Eye (tissue), 1 donor: ENCODE results near the gene IFNG-AS1.

Source experiments
- DNase-seq: peaks from one replicate; pipeline ENCODE4 v3.0.0-alpha.2; 2015

Gene IFNG-AS1

GRCh38 chr12:67996347-67996746, 7.1 kb downstream of the IFNG-AS1 start:
- DNase-seq: no peak

DNA sequence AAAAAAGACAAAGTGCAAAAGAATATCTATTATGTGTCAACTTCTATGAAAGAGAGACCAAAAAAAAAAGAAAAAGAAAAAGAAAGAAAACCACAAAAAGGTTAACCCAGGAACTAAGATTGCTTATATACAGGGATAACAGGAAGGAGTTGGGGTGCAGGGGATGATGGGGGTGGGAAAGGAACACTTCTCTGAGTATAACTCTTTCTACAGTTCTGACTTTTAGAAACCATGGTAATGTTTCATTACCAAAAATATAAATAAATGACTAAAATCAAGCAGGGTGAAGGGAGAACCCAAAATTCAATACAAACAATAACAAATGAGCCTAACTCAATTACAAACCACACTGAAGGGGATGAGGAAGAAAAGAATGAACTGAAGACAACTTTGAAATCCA, 9.1 kb downstream of the IFNG-AS1 start:
- DNase-seq: no peak

DNA sequence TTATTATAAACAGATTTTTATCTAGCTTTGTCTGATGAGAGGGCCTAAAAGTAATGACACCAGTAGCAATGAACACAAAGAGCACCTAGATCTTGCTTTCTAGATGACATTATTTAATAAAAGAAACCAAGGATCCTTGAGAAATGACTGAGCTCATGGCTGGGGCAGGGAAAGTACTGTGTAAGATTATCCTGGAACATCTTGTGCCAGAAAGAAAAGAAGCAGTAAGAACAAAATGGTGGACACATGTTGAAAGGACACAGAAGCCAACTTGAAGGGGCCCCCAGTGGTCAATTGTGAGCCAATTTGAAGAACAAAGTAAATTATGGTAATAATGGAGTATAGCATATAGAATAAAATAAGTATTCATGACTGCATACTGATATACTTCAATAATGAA, 10.0 kb downstream of the IFNG-AS1 start:
- no peak for DNase-seq

DNA sequence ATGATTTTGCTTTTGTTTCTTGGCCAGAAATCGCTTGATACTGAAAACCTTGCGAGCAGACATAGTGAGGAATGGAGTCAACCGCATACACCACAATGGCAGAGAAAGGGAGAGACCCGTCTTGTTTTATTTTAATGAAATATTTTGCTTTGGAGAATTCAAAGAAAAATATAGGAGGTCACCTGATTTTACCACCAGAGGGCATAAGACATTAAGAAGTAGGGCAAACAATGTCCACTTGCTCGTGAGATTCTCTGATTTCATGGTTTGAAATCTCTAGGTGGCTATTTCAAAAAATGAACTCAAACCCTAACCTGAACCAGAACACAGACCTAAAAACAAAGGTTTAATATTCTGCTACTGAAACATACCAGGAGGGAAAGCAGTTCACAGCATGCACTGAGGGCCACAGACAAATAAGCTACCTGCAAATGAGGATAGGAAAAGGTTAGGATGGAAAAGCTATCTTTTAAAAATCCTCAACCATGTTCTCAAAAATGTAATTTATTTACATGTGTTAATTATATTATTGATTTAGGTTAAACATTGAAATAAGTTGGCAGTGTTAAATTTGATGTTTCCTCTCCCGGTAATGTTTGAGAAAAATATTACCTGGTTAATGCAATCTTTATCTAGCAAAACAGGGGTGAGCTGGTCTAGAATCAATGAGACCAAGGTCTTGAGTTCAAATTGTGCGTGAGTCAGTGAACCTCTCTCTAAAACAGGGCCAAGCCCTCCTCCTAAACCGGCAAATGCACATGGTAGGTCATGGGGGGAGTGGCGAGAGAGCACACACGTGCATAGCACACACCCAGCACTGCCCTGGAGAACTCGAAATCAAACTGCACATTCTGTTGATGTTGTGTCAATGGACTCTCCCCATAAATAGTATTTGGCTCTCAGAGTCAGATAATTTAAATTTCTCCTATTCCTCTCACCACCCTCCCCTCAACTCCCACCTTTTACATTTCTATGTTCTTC, 12.5 kb downstream of the IFNG-AS1 start:
- DNase-seq: no peak

- no peak for DNase-seq
Observed at GRCh38 chr12:68003777-68004176, 14.5 kb downstream of the IFNG-AS1 start.

GRCh38 chr12:68007033-68007432, 17.8 kb downstream of the IFNG-AS1 start:
- DNase-seq: no peak

DNA sequence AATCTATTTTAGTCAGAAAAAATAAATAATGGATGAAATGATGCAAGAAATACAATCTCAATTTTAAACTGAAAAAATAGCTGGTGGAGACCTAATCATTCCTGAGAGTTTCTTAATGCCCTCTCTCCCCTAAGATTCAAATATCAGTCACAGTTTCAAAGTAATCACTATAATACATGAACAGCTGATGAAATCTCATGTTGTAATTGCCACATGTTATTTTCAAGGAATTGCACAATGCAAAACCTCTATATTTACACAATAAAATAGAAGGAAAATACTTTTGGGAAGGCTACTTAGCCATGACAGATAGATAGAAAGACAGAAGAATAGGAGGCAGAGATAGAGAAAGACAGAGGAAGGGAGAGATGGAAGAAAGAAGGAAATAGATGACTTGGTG, 18.2 kb downstream of the IFNG-AS1 start:
- no peak for DNase-seq

GRCh38 chr12:68011206-68011881, 22.1 kb downstream of the IFNG-AS1 start:
- no peak for DNase-seq

DNA sequence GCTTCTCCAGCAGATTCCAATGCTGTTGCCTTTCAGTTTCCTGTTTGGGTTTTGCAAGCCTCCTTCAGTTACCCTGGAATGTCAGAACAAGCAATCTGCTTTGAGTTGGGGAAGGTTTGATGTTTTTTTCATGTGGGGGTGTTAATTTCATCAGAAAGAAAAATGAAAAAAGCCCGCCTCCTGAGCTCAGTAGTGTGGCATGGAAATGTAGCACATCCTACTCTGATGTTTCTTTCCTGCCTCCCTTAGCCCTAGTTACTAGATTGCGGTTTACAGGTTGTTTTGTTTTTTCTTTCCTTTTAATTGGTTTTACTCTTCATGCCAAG, 22.6 kb downstream of the IFNG-AS1 start:
- no peak for DNase-seq

DNA sequence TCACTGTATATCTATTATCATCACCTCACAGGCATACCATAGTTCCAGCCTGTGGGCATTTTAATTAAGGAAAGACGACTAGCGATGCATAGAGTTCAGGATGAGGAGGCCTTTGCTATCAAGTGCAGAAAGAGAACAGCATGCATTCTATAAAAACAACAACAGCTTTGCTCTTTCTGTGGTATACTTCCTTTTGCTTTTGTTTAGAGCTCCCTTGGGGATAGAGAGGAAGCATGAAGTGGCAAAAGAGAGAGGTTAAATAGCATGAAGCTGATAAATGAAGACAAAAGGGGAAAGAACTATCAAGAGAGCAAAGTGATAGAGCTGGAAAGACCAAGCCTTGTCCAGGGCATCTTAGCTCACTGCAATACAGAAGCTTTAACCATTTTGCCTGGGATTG, 23.5 kb downstream of the IFNG-AS1 start:
- DNase-seq: no peak

GRCh38 chr12:68013181-68013580, 23.9 kb downstream of the IFNG-AS1 start:
- no peak for DNase-seq

DNA sequence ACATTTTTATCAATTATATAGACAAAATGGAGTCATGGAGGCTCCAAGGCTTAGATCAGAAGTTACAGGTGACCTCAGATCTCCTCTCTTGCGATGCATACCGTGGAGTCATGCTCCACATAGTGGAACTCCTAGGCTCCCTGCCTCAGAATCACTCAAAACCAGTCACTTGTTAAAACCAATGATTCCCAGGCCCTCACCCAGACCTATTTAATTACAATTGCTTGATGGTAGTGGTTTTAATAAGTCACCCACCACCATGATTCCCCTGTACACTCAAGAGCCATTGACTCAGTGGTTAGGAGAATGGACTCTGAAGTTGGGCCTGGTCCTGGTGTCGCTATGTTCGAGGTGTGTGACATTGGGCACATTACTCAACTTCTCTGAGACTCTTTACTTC, 26.9 kb downstream of the IFNG-AS1 start:
- DNase-seq: no peak

GRCh38 chr12:68018315-68018714, 29.1 kb downstream of the IFNG-AS1 start:
- DNase-seq: no peak

DNA sequence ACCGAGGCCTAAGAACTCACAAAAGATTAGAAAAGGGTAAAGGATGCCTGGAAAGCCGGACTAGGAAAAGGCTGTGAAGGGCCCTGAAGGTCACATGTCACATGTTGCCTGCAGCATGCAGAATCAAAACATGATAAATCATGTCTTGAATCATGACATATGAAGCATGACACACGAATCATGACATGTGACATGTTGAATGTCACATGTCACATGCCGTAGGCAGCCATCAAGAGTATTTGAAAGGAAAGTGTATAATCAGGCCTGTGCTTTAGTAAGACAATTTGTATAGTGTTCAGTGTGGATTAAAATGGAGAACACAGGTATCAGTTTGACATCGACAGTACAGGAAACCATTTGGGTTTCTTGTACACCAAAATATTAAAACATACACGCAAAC, 30.8 kb downstream of the IFNG-AS1 start:
- no peak for DNase-seq

DNA sequence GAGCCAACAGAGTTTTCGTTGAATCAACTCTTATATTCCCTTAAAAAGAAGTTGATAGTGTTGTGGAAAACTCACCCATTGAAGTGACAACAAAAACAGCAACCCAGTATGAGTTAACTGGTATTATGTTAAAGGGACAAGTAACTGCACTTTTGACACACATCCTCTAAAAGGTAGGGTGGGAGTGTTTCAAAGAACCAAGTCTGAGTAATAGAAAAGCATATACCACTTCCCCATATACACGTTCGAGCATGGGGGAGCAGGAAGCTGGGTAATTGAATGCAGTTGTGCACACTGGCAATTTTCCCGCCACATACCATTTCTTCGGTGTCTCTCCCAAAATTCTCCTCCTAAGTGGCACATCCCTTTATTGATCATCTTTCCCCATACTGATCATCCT, 31.5 kb downstream of the IFNG-AS1 start:
- no peak for DNase-seq

GRCh38 chr12:68028647-68029046, 39.4 kb downstream of the IFNG-AS1 start:
- no peak for DNase-seq

DNA sequence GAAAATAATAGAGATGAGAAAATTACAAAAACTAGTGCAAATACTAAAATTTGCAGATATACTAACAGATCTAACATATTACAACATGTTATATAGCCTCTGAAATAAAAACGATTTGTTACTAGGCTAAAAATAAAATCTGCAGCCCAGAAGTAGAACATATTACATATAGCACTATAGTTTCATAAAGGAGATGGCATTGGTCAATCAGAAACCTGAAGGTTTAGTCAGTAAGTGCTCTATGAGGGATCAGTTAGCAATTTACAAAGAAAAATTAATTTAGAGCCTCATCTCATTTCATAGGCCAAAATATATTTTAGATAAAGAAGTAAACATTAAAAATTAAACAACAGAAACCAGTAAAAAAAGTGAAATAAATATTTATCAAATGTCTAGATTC, 41.0 kb downstream of the IFNG-AS1 start:
- DNase-seq: no peak

DNA sequence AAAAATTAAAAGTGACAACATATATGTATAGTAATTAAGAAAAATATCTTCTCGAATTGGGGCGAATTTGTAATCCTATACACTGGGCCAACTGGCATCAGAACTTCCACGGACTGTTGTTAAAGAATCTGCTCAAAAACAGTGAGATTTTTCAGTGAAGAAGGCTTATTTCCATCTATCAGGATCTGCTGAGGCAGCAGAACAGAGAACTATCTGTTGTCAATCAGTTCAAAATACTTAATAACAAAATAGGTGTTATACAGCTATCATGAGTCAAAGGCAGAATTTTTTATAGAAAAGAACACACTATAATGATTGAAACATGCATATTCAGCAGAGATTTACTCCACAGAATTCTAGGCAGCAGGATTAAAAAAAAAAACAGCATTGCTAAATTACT, 41.9 kb downstream of the IFNG-AS1 start:
- DNase-seq: no peak

GRCh38 chr12:68031881-68032739, 42.9 kb downstream of the IFNG-AS1 start:
- no peak for DNase-seq

- no peak for DNase-seq
Observed at GRCh38 chr12:68034567-68034966, 45.3 kb downstream of the IFNG-AS1 start.

DNA sequence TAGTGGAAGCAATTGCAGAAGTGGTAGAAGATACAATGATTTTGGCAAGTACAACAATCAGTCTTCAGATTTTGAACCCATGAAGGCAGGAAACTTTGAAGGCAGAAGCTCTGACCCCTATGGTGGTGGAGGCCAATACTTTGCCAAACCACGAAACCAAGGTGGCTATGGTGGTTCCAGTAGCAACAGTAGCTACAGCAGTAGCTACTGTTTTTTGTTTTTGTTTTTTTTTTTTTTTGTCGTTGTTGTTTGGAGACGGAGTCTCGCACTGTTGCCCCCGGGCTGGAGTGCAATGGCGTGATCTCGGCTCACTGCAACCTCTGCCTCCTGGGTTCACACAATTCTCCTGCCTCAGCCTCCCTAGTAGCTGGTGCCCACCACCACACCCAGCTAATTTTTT, 47.4 kb downstream of the IFNG-AS1 start:
- no peak for DNase-seq

DNA sequence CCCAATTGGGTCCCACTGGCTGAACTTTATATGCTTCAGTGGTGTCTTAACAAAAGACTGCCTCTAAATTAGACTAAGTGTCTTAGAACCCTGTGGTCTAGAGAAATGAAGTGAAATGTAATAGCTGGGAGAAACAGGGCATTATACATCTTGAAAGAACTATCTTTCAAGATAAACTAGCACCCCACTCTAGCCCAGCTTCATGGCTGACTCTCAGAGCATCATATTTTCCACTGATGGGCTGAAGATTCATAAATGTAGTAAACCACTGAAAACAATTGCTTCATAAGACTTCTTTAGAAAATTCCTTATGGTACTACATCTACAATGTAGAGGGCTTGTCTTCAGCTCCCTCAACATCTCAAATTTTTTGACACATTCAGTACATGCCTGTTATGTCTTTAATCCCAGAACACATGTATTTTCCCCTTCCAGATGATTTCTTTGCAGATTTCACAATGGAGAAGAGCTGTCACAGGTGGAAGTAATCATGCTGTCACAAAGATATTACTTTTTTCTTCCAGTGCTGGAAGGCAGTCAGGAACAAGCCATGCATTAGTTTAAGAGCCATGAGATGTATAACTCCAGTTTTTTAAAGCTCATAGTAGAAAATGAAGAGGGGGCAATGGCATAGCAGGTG, 48.5 kb downstream of the IFNG-AS1 start:
- DNase-seq: peak; percentile 19

DNA sequence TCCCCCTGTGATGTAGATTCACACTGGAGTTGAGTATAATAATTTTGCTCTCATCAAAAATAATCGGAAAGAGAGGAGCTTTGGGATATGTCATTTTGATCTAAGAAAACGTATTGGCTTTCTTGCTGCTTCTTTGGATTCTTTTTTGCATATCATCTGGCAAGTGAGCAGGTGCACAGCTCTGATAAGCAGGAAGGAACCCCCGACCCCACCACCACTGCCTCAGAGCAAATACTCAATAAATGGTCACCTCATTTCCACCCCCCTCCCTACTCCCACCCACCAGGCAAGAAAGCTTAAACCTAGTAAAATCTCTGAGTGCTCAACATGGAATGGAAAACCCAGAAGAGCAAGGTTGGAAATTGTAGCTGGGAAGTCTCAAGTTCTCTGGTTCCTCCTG, 49.4 kb downstream of the IFNG-AS1 start:
- DNase-seq: no peak
